SK-N-MC (cell line): Measurements from ENCODE around the gene MVD.

Experiments
- DNase-seq: peaks from one replicate; pipeline ENCODE4 v3.0.0-alpha.2; 2011; ENCODE audit warnings: low read depth, low spot score
- H3K27ac ChIP-seq: fragments of 200-600 bp; sonication (generic); 2 replicates; pipeline ENCODE4 v1.5.1; 2016; ENCODE audit warnings: mixed run types
- H3K36me3 ChIP-seq: fragments of 200-600 bp; sonication (generic); 2 replicates; pipeline ENCODE4 v1.6.1; 2017; ENCODE audit warnings: antibody characterized with exemption, low read length, mixed read lengths; ENCODE audit not compliant: insufficient read depth
- H3K4me3 ChIP-seq: fragments of 200-600 bp; sonication (generic); 2 replicates; pipeline ENCODE4 v1.5.1; 2016
- H3K9ac ChIP-seq: fragments of 200-600 bp; sonication (generic); 2 replicates; pipeline ENCODE4 v1.8.0; 2017; ENCODE audit warnings: mixed run types, mixed read lengths; ENCODE audit not compliant: insufficient read length
- H3K9me3 ChIP-seq: fragments of 200-600 bp; sonication (generic); 2 replicates; pipeline ENCODE4 v1.6.1; 2017; ENCODE audit warnings: low read depth, mild to moderate bottlenecking, antibody characterized with exemption, low read length, moderate library complexity, mixed read lengths
- EZH2 ChIP-seq: fragments of 200-600 bp; sonication (generic); IDR thresholded peaks from one replicate; pipeline ENCODE4 v1.6.1; 2017; ENCODE audit warnings: antibody characterized with exemption
- FOXP2 ChIP-seq: optimal IDR thresholded peaks from 2 replicates; pipeline ENCODE3; 2011; ENCODE audit warnings: mild to moderate bottlenecking, moderate library complexity; ENCODE audit not compliant: insufficient read depth; ENCODE audit errors: extremely low read length, control extremely low read depth
- POLR2AphosphoS5 ChIP-seq: IDR thresholded peaks from 2 replicates; pipeline ENCODE4 v1.6.1; 2012; ENCODE audit warnings: mild to moderate bottlenecking, low read depth, low read length, borderline replicate concordance

MVD gene

DNA sequence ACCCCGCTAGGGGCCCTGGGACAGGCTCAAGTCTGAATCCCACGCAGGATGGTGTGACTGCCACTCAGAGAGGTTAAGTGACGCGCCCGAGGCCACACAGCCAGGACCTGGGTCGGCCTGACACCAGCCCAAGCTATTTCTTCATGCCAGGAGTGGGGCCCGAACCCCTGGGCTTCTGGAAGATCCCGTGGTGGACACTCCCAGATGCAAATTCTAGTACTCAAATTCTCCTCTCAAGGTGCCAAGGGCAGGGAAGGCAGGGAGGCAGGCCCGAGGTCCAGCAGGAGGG, 19.3 kb downstream of the MVD start:
- Histone ChIP-seq H3K9me3 (no peaks in the 10 kb centered on the region), H3K36me3 (no peaks in the 10 kb centered on the region), H3K27ac (no peak overlapping the region), H3K9ac (no peak overlapping the region), H3K4me3 (no peak overlapping the region)
- no peak for DNase-seq
- no peak for TF ChIP-seq EZH2
- TF ChIP-seq FOXP2, result no peak
- no peak for TF ChIP-seq POLR2AphosphoS5

DNA sequence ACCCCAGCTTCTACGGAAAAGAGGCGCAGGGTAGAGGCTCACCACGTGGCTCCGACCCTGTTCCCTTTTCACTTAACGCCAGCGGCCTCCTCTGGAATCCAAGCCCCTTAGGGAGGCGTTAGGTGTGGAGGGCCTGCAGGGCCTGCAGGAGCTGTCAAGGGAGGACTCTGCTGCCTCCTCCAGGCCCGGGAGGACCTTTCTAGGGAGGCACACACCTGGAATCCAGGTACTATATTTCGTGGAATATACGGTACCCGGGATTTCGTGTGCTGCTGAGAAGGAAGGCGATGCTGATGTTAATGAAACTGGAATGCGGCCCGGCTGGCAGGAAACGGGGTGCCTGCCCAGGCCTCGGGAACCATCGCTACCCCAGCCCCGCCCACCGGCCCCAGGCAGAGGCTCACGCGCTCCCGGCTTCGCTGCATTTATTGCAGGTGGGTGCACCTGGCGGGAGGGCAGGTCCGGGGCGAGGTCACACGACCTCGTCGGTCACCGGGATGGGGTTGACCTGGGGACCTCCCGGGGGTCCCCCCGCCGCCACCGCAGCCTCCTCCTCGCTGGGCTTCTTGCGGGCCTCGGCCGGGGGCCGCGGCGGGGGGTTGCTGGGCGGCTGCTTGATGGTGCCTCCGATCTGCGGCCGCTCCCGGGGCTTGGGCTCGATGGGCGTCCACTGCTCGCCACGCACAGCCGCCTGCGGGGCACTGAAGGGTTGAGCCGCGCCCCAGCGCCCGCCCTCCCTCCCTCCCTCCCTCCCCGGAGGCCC, 19.8 kb downstream of the MVD start:
- no peak overlapping the region for H3K9ac ChIP-seq

DNA sequence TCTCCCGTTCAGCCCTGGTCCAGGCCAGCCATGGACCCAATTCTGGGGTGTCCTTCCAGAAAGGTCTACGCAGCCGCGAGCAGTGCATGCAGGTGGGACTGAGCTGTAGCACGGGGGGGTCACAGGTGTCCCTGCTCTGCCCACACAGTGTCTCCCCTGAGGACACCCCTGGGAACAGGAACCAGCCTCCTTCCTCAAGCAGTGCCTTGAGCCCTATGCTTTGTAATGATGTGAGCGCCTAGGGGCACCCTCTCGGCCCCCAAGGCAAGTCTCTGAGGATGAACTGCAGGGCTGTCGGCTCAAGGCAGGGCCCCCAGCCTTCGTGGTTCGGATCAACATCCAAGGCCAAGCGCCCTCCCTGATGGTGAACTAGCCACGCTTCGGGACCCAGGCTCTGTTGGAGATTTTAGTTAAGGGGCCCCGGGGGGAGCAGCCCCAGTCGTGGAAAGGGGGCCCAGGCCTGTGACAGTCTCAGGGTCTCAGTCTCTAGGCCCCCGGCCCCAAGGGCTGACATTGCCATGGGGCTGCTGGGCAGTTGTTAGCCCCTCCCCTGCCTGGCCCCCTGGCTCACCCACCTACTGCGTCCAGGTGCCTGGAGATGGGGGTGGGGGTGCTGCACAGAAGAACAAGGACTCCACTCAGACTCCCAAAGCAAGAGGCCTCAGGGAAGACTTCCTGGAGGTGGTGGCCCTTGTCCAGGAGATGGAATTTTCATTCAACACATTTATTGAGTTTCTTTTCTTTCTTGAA, 22.2 kb downstream of the MVD start:
- Histone ChIP-seq H3K9ac (no peak overlapping the region), H3K27ac (no peak overlapping the region), H3K4me3 (no peak overlapping the region), H3K36me3 (no peaks in the 10 kb centered on the region), H3K9me3 (no peaks in the 10 kb centered on the region)
- DNase-seq, result no peak
- TF ChIP-seq EZH2 (no peak), FOXP2 (no peak), POLR2AphosphoS5 (no peak)

More for the DNA sequence above, 19.8 kb downstream of the MVD start:
- H3K4me3 ChIP-seq, result no peak overlapping the region
- H3K9me3 ChIP-seq, result no peaks in the 10 kb centered on the region
- no peak overlapping the region for H3K27ac ChIP-seq
- no peak for TF ChIP-seq EZH2
- no peak for TF ChIP-seq FOXP2
- no peak for TF ChIP-seq POLR2AphosphoS5
- no peak for DNase-seq
- no peaks in the 10 kb centered on the region for H3K36me3 ChIP-seq

DNA sequence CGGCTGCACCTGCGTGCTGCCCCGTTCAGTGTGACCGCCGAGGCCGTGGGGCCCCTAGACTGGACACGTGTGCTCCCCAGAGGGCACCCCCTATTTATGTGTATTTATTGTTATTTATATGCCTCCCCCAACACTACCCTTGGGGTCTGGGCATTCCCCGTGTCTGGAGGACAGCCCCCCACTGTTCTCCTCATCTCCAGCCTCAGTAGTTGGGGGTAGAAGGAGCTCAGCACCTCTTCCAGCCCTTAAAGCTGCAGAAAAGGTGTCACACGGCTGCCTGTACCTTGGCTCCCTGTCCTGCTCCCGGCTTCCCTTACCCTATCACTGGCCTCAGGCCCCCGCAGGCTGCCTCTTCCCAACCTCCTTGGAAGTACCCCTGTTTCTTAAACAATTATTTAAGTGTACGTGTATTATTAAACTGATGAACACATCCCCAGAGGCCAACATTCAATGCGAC, 22.8 kb downstream of the MVD start:
- no peaks in the 10 kb centered on the region for H3K36me3 ChIP-seq
- H3K9me3 ChIP-seq, result no peaks in the 10 kb centered on the region
- no peak overlapping the region for H3K27ac ChIP-seq
- no peak for DNase-seq
- no peak overlapping the region for H3K9ac ChIP-seq
- TF ChIP-seq EZH2 (no peak), FOXP2 (no peak), POLR2AphosphoS5 (no peak)
- H3K4me3 ChIP-seq, result no peak overlapping the region

DNA sequence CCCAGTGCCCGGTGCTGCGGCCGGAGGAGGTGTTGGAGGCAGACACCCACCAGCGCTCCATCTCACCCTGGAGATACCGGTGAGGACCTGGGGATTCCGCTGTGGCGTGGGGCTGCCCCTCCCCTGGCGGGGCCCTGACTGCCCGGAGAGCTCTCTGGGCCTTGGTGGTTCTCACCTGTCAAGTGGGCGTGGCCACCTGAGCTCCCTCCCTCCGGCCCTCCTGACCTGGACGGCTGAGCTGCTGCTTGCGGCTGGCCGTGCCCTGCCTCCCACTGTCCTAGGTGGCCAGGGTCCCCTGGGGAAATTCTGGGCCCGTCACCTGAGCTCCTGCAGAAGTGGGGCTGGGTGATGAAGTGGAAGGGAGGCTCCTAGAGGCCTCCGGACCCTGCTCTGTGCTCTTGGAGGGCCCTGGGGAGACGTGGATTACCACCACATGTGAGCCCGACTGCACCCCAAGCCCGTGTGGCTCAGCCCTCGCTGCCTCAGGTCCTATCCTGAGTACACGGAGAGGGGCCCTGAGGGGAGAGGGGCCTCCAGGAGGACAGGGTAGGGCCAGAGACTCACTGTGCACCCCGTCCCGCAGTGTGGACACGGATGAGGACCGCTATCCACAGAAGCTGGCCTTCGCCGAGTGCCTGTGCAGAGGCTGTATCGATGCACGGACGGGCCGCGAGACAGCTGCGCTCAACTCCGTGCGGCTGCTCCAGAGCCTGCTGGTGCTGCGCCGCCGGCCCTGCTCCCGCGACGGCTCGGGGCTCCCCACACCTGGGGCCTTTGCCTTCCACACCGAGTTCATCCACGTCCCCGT, 23.5 kb downstream of the MVD start:
- no peak overlapping the region for H3K9ac ChIP-seq
- no peak overlapping the region for H3K4me3 ChIP-seq
- no peaks in the 10 kb centered on the region for H3K9me3 ChIP-seq
- H3K36me3 ChIP-seq, result no peaks in the 10 kb centered on the region
- no peak overlapping the region for H3K27ac ChIP-seq
- DNase-seq, result no peak
- no peak for TF ChIP-seq EZH2
- no peak for TF ChIP-seq POLR2AphosphoS5
- TF ChIP-seq FOXP2, result no peak

DNA sequence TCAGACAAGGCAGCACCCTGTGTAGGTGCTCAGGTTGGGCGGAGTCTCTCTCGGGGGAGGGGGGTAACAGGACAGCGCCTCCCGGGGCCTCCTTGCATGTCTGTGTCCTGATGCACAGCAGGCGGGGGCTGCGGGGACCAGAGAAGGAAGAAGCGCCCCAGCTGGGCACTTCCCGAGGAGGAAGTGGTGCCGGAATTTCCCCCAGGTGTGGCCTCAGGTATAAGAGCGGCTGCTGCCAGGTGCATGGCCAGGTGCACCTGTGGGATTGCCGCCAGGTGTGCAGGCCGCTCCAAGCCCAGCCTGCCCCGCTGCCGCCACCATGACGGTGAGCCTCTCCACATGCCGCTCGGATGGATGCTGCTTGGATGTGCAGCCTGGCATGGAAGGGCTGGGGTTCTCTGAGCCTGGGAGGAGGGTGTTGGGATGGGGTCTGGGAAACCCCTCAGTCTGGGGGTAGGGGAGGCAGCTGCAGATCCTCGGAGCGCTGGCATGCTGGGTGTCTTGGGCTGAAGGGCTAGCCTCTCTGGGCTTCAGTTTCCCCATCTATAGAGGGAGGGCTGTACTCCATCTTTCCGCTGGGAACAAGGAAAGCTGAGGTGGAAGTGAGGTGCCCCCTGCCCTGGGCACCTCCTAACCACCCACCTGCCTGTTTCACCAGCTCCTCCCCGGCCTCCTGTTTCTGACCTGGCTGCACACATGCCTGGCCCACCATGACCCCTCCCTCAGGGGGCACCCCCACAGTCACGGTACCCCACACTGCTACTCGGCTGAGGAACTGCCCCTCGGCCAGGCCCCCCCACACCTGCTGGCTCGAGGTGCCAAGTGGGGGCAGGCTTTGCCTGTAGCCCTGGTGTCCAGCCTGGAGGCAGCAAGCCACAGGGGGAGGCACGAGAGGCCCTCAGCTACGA, 24.3 kb downstream of the MVD start, which contains the start of gene IL17C:
Gene IL17C, plus strand, starts transcription at position 250 of the 908 bp plus-strand sequence. Its CDS starts 70 bp downstream, at position 320.
- no peaks in the 10 kb centered on the region for H3K9me3 ChIP-seq
- TF ChIP-seq EZH2 (no peak), POLR2AphosphoS5 (no peak), FOXP2 (no peak)
- no peaks in the 10 kb centered on the region for H3K36me3 ChIP-seq
- no peak within 1 kb of the TSS for H3K4me3 ChIP-seq
- no peak within 1 kb of the TSS for H3K9ac ChIP-seq
- no peak for DNase-seq
- no peak within 1 kb of the TSS for H3K27ac ChIP-seq

DNA sequence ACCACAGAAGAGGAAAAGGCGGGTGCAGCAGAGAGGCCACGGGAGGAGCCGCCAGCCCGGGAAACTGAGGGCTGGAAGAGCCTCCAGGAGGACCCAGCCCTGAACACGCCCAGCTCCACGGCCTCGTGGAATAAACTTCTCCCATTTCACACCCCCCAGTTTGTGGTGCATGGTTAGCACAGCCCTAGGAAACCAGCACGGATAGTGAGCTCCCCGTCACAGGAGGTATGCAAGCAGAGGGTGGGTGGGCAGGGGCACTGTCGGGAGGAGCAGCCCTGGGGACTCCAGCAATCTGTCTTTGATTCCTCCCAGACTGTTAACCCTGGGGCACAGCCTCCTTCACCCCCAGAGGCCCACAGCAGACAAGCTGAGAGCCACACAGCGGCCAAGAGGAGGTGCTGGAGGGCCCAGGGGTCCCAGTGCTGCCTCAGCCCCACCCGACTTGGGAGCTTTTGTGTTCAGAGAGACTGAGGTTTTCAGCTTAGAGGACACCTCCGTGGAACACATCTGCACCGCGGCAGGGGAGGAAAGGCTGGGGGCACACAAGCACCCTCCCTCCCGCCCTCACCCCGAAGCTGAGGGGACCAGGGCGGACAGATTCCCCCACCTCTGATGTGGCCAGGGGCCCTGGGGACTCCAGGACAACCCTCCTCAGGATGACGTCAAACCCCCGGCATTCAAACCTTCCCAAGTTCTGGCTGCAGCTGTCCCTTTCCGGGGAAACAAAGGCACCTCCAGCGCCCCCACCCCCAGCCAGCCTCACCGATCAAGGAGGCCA, 26.2 kb downstream of the MVD start:
- TF ChIP-seq FOXP2 (no peak), POLR2AphosphoS5 (no peak), EZH2 (no peak)
- DNase-seq, result no peak
- Histone ChIP-seq H3K4me3 (no peak overlapping the region), H3K36me3 (no peaks in the 10 kb centered on the region), H3K27ac (no peak overlapping the region), H3K9ac (no peak overlapping the region), H3K9me3 (no peaks in the 10 kb centered on the region)
